Body of pancreas (tissue), 4 donors: Measurements from ENCODE around the gene RUNX2. TPM values are rescaled to one million over a fixed set of nuclear protein-coding genes. Genes with fewer than 3 reads are reported as not detected.

Experiments
- ATAC-seq: fragments of 150-250 bp; one replicate; pipeline ENCODE4 v1.9.1; 2016
- DNase-seq, 4 donors: peaks; one replicate each; pipeline ENCODE4 v3.0.0-alpha.2; 2019
- H3K27ac ChIP-seq, 4 donors: fragments of 200-600 bp; sonication (generic); 1 replicate in 3 of 4; 2 replicates in 1 of 4; pipeline versions ENCODE4 v1.5.1 to v1.6.1; 2016 to 2019; ENCODE audit warnings: mild to moderate bottlenecking in 1 of 4, mixed read lengths in 1 of 4, moderate library complexity in 1 of 4
- H3K27me3 ChIP-seq, 2 donors: fragments of 200-600 bp; sonication (generic); one replicate each; pipeline ENCODE4 v1.6.0; 2016; ENCODE audit warnings: mild to moderate bottlenecking in 1 of 2
- H3K36me3 ChIP-seq, 2 donors: fragments of 200-600 bp; sonication (generic); replicated peaks in 1 of 2; 2 replicates each; pipeline ENCODE4 v1.5.1; 2016; ENCODE audit warnings: low read depth in 2 of 2; ENCODE audit not compliant: insufficient read depth in 1 of 2
- H3K4me1 ChIP-seq: fragments of 200-600 bp; sonication (generic); one replicate; pipeline ENCODE4 v1.6.0; 2016
- H3K4me3 ChIP-seq, 2 donors: fragments of 200-600 bp; sonication (generic); 1 replicate in 1 of 2; 2 replicates in 1 of 2; pipeline ENCODE4 v1.5.1; 2016 to 2019
- H3K9me3 ChIP-seq, 3 donors: fragments of 200-600 bp; sonication (generic); 1 replicate in 2 of 3; 2 replicates in 1 of 3; pipeline ENCODE4 v1.5.1; 2016
- POLR2A ChIP-seq, 3 donors: fragments of 450-650 bp; IDR thresholded peaks; one replicate each; pipeline ENCODE4 v1.6.1; 2016; ENCODE audit warnings: antibody characterized with exemption in 3 of 3, mild to moderate bottlenecking in 2 of 3
- WGBS, 2 donors: methylation state at CpG; one replicate each; pipeline ENCODE4 v1.1.5; 2017; 5-methylcytosine and 5-hydroxymethylcytosine counted together
- intact Hi-C: fragments of 100-400 bp; cut with DNase I; formaldehyde crosslinking; loops from one replicate; pipeline ENCODE4 v1.15.1; 2023
- total RNA-seq, 2 donors: library from RNA; depleted of rRNA; stranded (reverse); fragments of >200 nt; gene quantifications; one replicate each; pipeline ENCODE4 v1.1.0, GENCODE V29; 2016
- TF ChIP-seq, protein P1 (sequence below), 7 experiments: fragments of 450-650 bp in 4 of 7; fragments of 200-600 bp in 3 of 7; sonication (generic) in 3 of 7; IDR thresholded peaks; one replicate each; pipeline ENCODE4 v1.5.1; 2016 to 2019; ENCODE audit warnings: antibody characterized with exemption in 7 of 7

Gene RUNX2
- total RNA-seq, 2 donors from 2014 or later: 0.33 to 1.0 TPM

DNA sequence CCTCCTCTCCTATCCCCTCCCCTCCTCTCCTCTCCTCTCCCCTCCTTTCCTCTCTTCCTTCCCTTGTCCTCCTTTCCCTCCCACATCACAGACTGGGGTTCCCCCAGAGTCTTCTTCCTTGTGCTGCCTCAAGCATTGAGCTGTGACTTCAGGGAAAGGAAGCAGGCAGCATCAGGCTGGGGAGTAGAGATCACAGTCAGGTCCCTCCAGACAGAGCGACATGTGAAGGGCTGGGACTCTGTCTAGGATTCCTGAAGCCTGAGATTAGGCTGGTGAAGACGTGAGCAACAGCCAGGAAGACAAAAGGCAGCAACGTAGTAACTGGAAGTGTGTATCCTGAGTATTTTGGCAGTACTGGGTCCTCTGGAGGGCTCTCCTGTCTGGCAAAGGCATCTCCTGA lies 315.0 kb downstream of the RUNX2 start:
- TF ChIP-seq, protein P1, sequence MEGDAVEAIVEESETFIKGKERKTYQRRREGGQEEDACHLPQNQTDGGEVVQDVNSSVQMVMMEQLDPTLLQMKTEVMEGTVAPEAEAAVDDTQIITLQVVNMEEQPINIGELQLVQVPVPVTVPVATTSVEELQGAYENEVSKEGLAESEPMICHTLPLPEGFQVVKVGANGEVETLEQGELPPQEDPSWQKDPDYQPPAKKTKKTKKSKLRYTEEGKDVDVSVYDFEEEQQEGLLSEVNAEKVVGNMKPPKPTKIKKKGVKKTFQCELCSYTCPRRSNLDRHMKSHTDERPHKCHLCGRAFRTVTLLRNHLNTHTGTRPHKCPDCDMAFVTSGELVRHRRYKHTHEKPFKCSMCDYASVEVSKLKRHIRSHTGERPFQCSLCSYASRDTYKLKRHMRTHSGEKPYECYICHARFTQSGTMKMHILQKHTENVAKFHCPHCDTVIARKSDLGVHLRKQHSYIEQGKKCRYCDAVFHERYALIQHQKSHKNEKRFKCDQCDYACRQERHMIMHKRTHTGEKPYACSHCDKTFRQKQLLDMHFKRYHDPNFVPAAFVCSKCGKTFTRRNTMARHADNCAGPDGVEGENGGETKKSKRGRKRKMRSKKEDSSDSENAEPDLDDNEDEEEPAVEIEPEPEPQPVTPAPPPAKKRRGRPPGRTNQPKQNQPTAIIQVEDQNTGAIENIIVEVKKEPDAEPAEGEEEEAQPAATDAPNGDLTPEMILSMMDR (IDR thresholded peaks at IDR 0.05): no peak
- TF ChIP-seq POLR2A (IDR thresholded peaks at IDR 0.05): no peak
- no peak for DNase-seq
- no peak overlapping the region for H3K27ac ChIP-seq
- intact Hi-C loops: no loop called here
- no peak overlapping the region for H3K4me3 ChIP-seq
- WGBS, 2 donors: 42 to 59% methylated on average over 3 of the region's 3 CpGs
- no peaks in the 10 kb centered on the region for H3K4me1 ChIP-seq
- H3K27me3 ChIP-seq: no peaks in the 10 kb centered on the region
- H3K36me3 ChIP-seq: no peaks in the 10 kb centered on the region
- no peak for ATAC-seq
- H3K9me3 ChIP-seq: no peaks in the 10 kb centered on the region

DNA sequence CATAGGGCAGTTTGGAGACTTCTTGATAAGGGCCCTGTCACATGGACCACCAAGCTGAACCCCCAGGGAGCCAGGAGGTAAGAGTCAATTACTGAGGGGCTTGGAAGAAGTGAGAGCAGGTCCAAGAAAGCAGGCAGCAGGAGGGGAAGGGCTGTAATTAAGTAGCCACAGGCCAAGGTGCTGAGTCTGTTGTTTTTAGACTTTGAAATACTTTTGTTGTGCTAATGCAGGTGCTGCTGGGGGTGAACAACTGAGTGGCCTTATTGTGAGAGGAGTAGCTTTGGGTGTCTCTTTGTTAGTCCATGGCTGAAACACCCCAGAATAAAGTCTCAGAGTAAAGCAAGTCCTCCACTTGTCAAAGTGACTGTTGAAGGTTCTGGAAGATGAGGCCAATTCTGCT lies 316.6 kb downstream of the RUNX2 start:
- no peaks in the 10 kb centered on the region for H3K27me3 ChIP-seq
- no peaks in the 10 kb centered on the region for H3K4me1 ChIP-seq
- H3K4me3 ChIP-seq: no peak overlapping the region
- H3K27ac ChIP-seq: no peak overlapping the region
- no peaks in the 10 kb centered on the region for H3K36me3 ChIP-seq
- TF ChIP-seq, protein P1 (IDR thresholded peaks at IDR 0.05): no peak
- TF ChIP-seq POLR2A (IDR thresholded peaks at IDR 0.05): no peak
- DNase-seq (no peak), ATAC-seq (no peak)
- no peaks in the 10 kb centered on the region for H3K9me3 ChIP-seq
- intact Hi-C loops: no loop called here

DNA sequence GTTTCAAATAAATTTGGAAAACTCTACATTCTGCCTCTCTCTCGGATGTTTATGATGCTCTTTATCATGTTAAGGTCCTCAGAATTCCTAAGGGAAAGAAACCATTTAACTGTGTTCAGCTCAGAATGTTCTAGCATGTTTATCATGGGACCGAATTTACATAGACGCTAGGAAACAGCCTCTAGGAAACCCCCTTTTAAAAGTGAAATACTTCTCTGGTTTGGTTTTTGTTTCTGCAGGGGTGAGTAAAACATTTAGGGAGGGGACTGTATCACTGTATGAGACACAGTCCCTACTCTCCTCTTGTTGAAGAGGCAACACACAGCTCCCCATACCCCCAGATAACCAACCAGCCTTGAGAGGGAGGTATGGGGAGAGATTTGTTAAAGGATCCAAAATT lies 317.2 kb downstream of the RUNX2 start:
- no peak overlapping the region for H3K27ac ChIP-seq
- H3K4me3 ChIP-seq: no peak overlapping the region
- H3K9me3 ChIP-seq: no peaks in the 10 kb centered on the region
- ATAC-seq: no peak
- DNase-seq: no peak
- no peaks in the 10 kb centered on the region for H3K27me3 ChIP-seq
- intact Hi-C loops: no loop called here
- 73 to 79% methylated on average over 3 of the region's 3 CpGs for WGBS, 2 donors
- H3K4me1 ChIP-seq: no peaks in the 10 kb centered on the region
- no peak for TF ChIP-seq POLR2A (IDR thresholded peaks at IDR 0.05)
- TF ChIP-seq, protein P1 (IDR thresholded peaks at IDR 0.05): no peak
- H3K36me3 ChIP-seq: no peaks in the 10 kb centered on the region

DNA sequence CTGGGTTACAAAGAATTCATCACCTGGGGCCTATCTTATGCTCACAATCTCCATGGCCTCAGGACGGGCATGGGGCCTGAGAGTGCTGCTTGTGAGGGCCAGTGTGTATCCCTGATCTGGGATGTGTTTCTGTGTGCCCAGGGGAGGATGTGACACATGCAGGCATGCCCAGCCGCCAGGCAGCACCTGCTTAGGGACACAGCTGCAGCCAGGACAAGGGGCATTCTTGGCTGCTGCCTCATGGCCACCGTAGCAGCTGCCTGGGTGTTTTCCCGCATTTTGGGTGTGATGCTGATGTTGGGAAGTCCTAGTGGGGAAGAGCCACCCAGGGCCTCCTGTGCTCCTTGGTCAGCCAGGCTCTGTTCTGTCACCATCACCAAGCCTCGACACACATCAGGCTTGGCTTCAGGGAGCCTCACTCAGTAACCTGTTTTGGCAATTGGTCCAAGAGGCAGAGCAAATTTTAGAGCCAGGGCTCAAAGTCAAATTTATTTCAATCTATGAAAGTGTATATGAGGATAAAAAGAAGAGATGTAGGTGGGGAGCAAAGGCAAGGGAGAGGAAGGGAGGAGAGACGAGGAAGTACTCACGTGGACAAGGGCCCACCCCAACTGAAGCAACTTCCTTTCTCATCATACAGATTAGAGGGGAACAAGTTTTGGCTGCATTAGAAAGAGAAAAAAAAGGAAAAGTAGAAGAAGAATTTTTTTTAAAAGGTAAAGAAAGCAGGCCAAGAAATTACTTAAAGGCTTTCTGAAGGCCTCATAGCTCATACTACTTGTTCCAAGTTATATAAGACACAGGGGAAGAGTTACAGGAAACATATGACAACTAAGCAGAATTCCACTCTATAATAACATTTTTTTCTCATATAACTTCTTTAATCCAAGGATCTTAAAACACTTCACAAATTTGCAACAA lies 319.5 kb downstream of the RUNX2 start:
- intact Hi-C loops: no loop called here
- no peak for ATAC-seq
- Histone ChIP-seq H3K36me3 (no peaks in the 10 kb centered on the region), H3K4me3 (no peak overlapping the region), H3K9me3 (no peaks in the 10 kb centered on the region), H3K27ac (no peak overlapping the region), H3K4me1 (no peaks in the 10 kb centered on the region), H3K27me3 (no peaks in the 10 kb centered on the region)
- DNase-seq: no peak
- 75 to 76% methylated on average over 6 to 7 of the region's 7 CpGs for WGBS, 2 donors
- no peak for TF ChIP-seq POLR2A (IDR thresholded peaks at IDR 0.05)
- TF ChIP-seq, protein P1 (IDR thresholded peaks at IDR 0.05): no peak

DNA sequence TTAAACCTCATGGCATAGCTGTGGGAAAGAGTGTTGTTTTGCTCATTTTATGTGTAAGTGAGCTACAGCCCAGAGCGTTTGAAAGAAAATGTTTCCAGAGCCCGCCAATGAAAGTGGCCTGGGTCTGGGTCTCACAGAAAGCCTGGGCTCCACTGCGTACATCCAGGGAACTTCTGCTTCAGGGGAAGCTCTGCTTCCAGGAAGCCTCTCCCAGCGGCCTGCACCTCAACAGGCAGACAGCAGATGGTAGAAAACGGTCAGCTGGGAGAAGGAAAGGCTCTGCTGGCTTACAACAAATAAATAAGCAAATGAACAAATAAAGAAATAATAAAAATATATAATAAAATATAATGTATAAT lies 320.1 kb downstream of the RUNX2 start:
- intact Hi-C loops: no loop called here
- WGBS, 2 donors: 72 to 77% methylated on average over 5 of the region's 5 CpGs

More for the DNA sequence above, 320.1 kb downstream of the RUNX2 start:
- DNase-seq (no peak), ATAC-seq (no peak)
- no peaks in the 10 kb centered on the region for H3K9me3 ChIP-seq
- TF ChIP-seq POLR2A (IDR thresholded peaks at IDR 0.05): no peak
- TF ChIP-seq, protein P1 (IDR thresholded peaks at IDR 0.05): no peak
- no peaks in the 10 kb centered on the region for H3K36me3 ChIP-seq
- H3K27me3 ChIP-seq: no peaks in the 10 kb centered on the region
- H3K4me3 ChIP-seq: no peak overlapping the region
- no peaks in the 10 kb centered on the region for H3K4me1 ChIP-seq
- H3K27ac ChIP-seq: no peak overlapping the region
